ENCODE results near the gene MTMR2. TPM values are rescaled to one million over a fixed set of nuclear protein-coding genes. Genes with fewer than 3 reads are reported as not detected.
A peak's percentile ranks its signal among the peaks of the same experiment; 100 is the strongest.

Gene MTMR2
- total and polyA plus RNA-seq, 2 donors (not counting 1 experiment from before 2014, with no cell fraction given), result 29.2 to 48.2 TPM

GRCh38 chr11:95795627-95796295, 128.1 kb downstream of the MTMR2 start:
- H3K79me2 ChIP-seq (ENCODE audit: control insufficient read depth, insufficient read depth, low read length), result peaks cover 39% of the 10 kb centered on the region
- H3K36me3 ChIP-seq (ENCODE audit: control insufficient read depth, insufficient read depth, low read length), result no peaks in the 10 kb centered on the region
- no peak overlapping the region for H3K27ac ChIP-seq (ENCODE audit: insufficient read depth, low read length)

GRCh38 chr11:95794086-95794485, 129.8 kb downstream of the MTMR2 start:
- Histone ChIP-seq H3K4me1 (ENCODE audit: control insufficient read depth, extremely low read depth, insufficient read depth, low read length) (no peaks in the 10 kb centered on the region), H3K36me3 (ENCODE audit: control insufficient read depth, insufficient read depth, low read length) (no peaks in the 10 kb centered on the region), H3K4me2 (ENCODE audit: extremely low read depth, insufficient read depth, low read length) (no peak overlapping the region), H3K4me3 (replicated peaks in 1 of 4; ENCODE audit: control extremely low read depth in 1 of 4, insufficient read depth in 1 of 4, low read depth in 3 of 4, low read length in 4 of 4) (no peak overlapping the region), H3K9me3 (ENCODE audit: control insufficient read depth, insufficient read depth, low read depth, low read length) (no peaks in the 10 kb centered on the region), H2AFZ (ENCODE audit: low read length) (no peak overlapping the region), H3K9ac (ENCODE audit: insufficient read depth, low read length) (no peak overlapping the region), H3K27me3 (ENCODE audit: control insufficient read depth, insufficient read depth, low read length) (no peaks in the 10 kb centered on the region), H4K20me1 (ENCODE audit: control insufficient read depth, extremely low read depth, insufficient read depth, low read length) (no peaks in the 10 kb centered on the region), H3K27ac (ENCODE audit: insufficient read depth, low read length) (no peak overlapping the region), H3K79me2 (ENCODE audit: control insufficient read depth, insufficient read depth, low read length) (peaks cover 41% of the 10 kb centered on the region)
- TF ChIP-seq EZH2 (IDR thresholded peaks at IDR 0.05; ENCODE audit: low read length, missing control alignments), result no peak
- TF ChIP-seq, protein P1, sequence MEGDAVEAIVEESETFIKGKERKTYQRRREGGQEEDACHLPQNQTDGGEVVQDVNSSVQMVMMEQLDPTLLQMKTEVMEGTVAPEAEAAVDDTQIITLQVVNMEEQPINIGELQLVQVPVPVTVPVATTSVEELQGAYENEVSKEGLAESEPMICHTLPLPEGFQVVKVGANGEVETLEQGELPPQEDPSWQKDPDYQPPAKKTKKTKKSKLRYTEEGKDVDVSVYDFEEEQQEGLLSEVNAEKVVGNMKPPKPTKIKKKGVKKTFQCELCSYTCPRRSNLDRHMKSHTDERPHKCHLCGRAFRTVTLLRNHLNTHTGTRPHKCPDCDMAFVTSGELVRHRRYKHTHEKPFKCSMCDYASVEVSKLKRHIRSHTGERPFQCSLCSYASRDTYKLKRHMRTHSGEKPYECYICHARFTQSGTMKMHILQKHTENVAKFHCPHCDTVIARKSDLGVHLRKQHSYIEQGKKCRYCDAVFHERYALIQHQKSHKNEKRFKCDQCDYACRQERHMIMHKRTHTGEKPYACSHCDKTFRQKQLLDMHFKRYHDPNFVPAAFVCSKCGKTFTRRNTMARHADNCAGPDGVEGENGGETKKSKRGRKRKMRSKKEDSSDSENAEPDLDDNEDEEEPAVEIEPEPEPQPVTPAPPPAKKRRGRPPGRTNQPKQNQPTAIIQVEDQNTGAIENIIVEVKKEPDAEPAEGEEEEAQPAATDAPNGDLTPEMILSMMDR (conservative IDR thresholded peaks at IDR 0.05 in 1 of 2, IDR thresholded peaks at IDR 0.05 in 1 of 2; ENCODE audit: low read depth in 1 of 2, low read length in 2 of 2), result no peak
- peak in 1 of 2 donors; percentile 20 for DNase-seq (ENCODE audit: low read depth in 2 of 2)

More at GRCh38 chr11:95795627-95796295, 128.1 kb downstream of the MTMR2 start:
- Histone ChIP-seq H2AFZ (ENCODE audit: low read length) (no peak overlapping the region), H3K9me3 (ENCODE audit: control insufficient read depth, insufficient read depth, low read depth, low read length) (no peaks in the 10 kb centered on the region), H3K4me3 (replicated peaks in 1 of 4; ENCODE audit: control extremely low read depth in 1 of 4, insufficient read depth in 1 of 4, low read depth in 3 of 4, low read length in 4 of 4) (no peak overlapping the region), H3K27me3 (ENCODE audit: control insufficient read depth, insufficient read depth, low read length) (no peaks in the 10 kb centered on the region), H3K4me2 (ENCODE audit: extremely low read depth, insufficient read depth, low read length) (no peak overlapping the region), H4K20me1 (ENCODE audit: control insufficient read depth, extremely low read depth, insufficient read depth, low read length) (no peaks in the 10 kb centered on the region), H3K9ac (ENCODE audit: insufficient read depth, low read length) (no peak overlapping the region), H3K4me1 (ENCODE audit: control insufficient read depth, extremely low read depth, insufficient read depth, low read length) (no peaks in the 10 kb centered on the region)
- TF ChIP-seq, protein P1 (conservative IDR thresholded peaks at IDR 0.05 in 1 of 2, IDR thresholded peaks at IDR 0.05 in 1 of 2; ENCODE audit: low read depth in 1 of 2, low read length in 2 of 2), result no peak
- no peak for DNase-seq (ENCODE audit: low read depth in 2 of 2)

GRCh38 chr11:95793116-95793515, 130.8 kb downstream of the MTMR2 start:
- TF ChIP-seq, protein P1 (conservative IDR thresholded peaks at IDR 0.05 in 1 of 2, IDR thresholded peaks at IDR 0.05 in 1 of 2; ENCODE audit: low read depth in 1 of 2, low read length in 2 of 2), result no peak
- TF ChIP-seq EZH2 (IDR thresholded peaks at IDR 0.05; ENCODE audit: low read length, missing control alignments), result no peak
- H3K9ac ChIP-seq (ENCODE audit: insufficient read depth, low read length), result no peak overlapping the region
- no peak overlapping the region for H3K4me2 ChIP-seq (ENCODE audit: extremely low read depth, insufficient read depth, low read length)
- no peak for DNase-seq (ENCODE audit: low read depth in 2 of 2)
- H3K4me3 ChIP-seq (replicated peaks in 1 of 4; ENCODE audit: control extremely low read depth in 1 of 4, insufficient read depth in 1 of 4, low read depth in 3 of 4, low read length in 4 of 4), result no peak overlapping the region
- H3K79me2 ChIP-seq (ENCODE audit: control insufficient read depth, insufficient read depth, low read length), result peaks cover 44% of the 10 kb centered on the region
- H4K20me1 ChIP-seq (ENCODE audit: control insufficient read depth, extremely low read depth, insufficient read depth, low read length), result no peaks in the 10 kb centered on the region
- no peaks in the 10 kb centered on the region for H3K9me3 ChIP-seq (ENCODE audit: control insufficient read depth, insufficient read depth, low read depth, low read length)
- H2AFZ ChIP-seq (ENCODE audit: low read length), result no peak overlapping the region
- H3K27me3 ChIP-seq (ENCODE audit: control insufficient read depth, insufficient read depth, low read length), result no peaks in the 10 kb centered on the region
- H3K36me3 ChIP-seq (ENCODE audit: control insufficient read depth, insufficient read depth, low read length), result no peaks in the 10 kb centered on the region
- H3K4me1 ChIP-seq (ENCODE audit: control insufficient read depth, extremely low read depth, insufficient read depth, low read length), result peaks cover 2% of the 10 kb centered on the region
- H3K27ac ChIP-seq (ENCODE audit: insufficient read depth, low read length), result no peak overlapping the region

All from fibroblast of lung (primary cell).